NCI-H2081 treated with DMSO at 0.1 percent for 48 hours (cell line): Measurements from ENCODE around the gene SLC23A2.
"Not testable (repeated sequence)": the region's sequence is repeated elsewhere in the genome, so short reads cannot be mapped to it uniquely, and the experiment has no call there.

Experiments
- DNase-seq: peaks from one replicate; lab custom pipeline; 2025; lab: John Stamatoyannopoulos, UW

Gene SLC23A2

DNA sequence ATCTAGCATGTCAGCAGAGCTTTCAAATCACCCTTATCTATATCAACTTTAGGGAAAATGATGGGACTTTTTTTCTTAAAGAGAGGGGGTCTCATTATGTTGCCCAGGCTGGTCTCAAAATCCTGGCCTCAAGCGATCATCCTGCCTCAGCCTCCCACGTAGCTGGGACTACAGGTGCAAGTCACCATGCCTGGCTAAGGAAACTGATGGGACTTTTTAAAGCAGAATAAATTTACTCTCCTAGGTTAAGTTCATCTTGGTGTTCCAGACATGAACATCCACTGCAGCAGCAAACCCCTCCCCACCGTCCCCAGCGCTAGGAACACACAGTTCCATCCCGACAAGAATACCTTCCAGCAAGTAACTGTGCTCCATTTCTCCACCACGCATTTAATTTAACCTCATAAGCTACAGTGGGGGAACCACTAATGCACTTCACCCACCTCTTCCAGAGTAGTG lies 64.9 kb downstream of the SLC23A2 start:
- DNase-seq = no peak

DNA sequence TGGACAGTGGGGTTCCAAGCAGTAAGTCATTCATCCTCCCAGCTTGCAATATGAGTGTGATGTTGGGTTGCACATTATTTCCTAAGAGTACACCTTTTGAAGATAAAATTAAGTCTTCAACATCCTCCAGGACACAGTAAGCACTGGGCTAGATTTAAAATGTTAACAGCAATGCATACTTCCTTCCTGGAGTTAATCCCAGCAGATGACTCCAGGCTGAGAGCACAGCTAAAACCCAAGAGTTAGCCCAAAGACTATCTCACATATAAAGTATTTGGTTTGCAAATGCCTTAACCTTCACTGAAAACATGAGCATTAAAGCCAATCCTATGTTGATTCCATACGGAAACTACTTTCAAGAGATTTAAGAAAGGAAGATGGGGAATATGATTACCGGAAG lies 69.2 kb downstream of the SLC23A2 start:
- DNase-seq = no peak

DNA sequence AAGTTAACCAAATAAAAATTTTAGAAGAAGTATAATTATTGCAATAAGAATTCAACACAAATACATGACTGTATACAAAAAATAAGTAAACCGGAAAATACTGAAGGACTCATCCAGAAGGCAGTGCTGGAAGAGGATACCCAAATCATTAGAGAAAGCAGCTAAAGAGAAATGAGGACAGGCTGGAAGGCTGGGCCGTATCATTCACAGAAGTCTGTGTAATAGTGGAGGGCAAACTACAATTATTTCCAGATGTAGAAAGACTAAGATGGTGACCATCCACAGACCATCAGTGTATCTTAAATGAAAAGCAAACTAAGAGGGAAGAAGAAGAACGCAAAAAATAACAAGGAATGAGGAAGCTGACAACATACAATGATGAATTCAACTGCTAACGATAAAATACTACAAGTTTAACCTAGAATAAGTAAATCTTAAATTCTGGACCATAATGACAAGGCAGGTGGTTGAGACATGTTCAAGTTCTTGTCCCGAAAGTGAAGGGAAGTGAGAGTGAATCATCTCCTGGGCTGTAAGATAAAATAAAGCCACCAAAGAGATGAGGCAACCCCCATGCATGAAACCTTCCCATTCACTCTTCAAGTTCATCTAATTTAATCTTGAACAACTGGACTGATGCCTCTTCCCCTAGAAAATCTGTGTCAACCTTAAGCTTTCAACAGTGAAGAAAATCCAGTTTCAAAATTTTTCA lies 71.5 kb downstream of the SLC23A2 start:
- no peak for DNase-seq

DNA sequence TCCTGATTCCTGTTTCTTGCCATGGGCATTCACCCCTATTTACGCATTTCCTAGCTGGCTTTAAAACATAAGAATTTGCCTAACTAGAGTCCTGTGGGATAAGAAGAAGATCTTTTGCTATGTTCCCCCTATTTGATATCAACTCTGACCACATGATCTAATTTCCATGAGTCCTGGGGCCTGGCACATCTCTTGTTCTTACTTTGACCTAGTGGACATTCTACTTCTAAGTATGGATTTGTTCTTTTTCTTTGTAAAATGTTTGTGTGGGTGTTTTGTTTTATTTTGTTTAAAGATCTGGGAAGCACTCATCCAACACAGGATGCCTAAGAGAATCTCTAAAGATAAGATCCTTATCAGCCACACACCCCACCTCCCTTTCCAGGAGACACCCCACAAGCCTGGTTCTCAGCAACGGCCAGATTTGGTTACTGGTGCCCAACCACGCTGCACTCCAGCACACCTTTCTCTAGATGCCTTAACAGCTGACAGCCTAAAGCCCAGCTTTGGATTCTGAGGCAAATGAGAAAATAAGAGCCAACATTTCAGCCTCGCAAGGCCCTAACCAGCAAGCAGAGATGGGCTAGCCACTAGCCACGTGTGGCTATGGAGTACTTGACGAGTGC lies 74.7 kb downstream of the SLC23A2 start:
- no peak for DNase-seq

DNA sequence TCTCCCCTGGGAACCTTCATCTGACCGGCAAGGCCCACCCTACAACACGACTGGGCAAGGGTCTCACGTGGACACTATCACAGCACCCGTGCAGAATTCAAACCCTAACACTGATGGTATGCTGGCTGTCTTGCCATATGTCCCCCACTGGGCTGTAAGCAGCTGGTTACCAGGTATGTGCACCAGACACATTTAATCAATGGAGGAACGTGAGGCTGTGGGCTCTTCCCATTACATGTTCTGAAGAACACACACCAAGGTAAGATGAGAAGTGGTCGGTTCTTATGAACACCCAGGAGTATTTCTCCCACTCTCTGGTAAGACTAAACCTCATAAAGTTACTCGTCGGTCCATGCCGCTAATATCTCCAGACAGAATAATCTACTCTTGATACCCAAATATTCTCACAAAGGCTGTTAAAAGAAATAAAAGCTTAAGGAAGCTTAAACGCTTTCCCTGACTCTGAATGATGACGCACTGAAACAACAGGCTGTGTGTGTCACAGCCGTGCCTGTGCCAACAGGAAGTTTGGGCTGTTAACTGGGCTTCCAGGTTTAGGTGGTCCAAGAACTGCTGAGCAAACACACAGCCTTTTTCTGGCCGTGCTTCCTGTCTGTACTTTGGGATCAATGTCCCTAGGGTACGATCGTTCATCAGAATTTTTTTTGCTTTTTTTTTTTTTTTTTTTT lies 75.3 kb downstream of the SLC23A2 start:
- no peak for DNase-seq

DNA sequence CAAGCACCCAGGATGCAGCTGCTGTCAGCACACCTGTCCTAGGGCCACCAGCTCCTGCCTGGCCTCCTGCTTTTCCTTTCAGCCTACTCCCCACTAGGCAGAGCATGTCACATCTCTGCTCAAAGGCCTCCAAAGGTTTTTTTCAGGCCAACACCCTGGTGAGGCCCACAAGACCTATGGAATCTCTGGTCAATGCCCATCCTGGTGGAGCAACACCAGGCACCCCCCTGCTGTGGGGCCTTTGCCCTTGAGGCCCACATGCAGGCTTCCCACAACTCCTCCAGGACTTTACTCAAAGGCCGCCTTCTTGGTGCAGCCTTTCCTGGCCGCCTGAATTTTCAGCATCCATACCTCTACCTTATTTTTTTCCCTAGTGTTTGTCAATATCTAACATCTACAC lies 76.9 kb downstream of the SLC23A2 start:
- DNase-seq = no peak

DNA sequence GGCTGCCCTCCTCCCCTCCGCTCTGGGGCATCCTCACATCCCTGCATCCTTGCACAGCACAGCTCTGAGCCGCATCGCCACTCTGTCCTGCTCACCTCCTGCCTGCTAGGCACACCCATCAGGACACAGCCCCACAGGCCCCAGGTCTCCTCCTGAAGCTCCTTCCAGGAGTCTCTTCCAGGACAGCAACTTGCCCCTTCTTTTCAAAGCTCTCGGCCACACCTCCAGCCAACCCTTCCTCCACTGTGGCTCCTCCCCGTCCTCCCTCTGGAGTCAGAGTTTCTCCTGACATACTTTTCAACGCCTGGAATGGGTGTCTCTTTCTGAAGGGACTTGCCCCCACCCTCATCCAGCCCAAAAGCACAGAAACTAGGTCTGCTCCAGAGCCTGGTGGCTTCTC lies 77.3 kb downstream of the SLC23A2 start:
- DNase-seq = no peak

DNA sequence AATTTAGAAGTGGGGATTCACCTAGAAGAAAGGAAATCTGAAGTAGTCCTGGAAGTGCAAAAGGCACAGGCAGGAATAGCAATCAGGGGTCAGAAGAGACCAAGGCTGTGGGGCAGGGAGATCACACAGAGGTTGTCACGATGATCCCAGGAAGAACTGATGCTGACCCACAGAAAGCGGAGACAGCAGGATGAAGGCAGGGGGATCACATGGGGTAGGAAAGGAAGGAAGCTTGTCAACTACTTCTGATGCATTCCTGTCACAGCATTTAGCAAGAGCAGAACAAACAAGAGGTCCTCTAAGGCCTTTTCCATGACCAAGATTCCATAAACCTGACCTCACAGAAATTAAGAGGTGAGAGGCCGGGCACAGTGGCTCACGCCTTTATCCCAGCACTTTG lies 79.1 kb downstream of the SLC23A2 start:
- DNase-seq = no peak

DNA sequence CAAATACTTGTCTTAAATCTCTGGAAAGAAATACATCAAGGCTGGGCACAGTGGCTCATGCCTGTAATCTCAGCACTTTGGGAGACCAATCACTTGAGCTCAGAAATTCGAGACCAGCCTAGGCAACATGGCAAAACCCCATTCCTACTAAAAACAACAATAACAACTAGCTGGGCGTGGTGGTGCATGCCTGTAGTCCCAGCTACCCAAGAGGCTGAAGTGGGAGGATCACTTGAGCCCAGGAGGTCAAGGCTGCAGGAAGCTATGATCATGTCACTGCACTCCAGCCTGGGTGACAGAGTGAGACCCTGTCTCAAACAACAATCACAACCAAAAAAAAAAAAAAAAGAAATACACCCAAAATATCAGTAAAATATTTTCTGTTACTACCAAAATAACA lies 80.0 kb downstream of the SLC23A2 start:
- DNase-seq = not testable (repeated sequence)

DNA sequence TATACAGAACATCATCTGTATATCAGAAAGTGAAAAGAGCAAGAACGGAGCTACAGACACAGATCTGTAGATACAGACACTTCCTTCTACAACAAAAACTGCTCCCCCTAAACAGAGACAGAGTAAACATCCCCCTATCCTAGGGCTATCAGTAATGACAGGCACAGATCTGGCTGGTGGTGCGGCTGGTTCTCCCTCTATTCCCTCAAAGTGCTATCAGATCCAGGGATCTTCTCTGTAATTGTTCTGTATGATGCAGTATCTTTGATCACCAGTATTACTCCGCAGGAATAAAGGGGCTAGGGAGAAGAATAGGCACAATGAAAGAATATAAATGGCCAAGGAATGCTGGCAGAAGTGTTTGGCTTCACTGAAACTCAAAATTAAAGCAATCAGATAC lies 80.7 kb downstream of the SLC23A2 start:
- DNase-seq = no peak

DNA sequence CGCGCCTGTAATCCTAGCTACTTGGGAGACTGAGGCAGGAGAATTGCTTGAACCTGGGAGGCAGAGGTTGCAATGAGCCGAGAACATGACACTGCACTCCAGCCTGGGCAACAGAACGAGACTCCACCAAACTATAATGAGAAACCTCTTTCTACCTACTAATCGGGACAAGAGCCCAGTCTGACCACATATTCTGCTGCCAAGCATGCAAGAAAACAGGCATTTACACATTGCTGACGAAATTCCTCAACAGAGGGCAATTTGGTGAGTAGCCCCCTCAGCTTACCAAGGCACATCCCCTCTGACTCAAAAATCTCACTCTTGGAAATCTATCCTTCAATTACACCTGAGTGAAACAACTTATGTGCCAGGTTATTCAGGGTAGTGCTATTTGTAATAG lies 81.2 kb downstream of the SLC23A2 start:
- no peak for DNase-seq

DNA sequence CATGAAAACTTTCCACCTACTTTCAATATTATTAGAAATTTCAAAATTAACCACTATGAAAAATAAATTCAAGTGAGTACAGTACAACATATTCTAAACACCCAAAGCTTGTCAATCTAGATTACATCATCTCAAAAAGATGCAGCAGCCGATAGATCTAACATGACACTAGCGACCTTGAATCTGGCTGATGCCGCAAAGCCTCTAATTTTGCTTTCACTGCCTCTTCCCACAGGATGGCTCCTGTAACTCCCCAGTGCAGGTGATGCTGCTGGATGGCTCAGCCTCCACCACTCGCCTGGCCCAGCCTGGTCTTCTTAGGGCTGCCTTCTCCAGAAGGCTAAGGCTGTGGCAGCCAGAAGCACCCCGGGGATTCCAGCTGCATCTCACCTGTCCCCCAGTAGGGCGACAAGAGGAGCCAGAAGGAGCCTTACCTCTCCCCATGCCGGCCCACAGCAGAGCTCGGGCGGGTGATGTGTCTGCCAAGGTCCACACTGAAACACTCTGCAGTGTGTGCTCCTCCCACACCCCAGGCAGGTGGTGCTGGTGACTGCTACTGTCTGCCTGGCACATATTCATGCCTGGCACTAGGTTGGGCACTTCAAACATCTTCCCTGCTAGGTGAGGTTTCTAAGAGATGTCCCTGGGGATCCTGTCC lies 82.1 kb downstream of the SLC23A2 start:
- DNase-seq = no peak

DNA sequence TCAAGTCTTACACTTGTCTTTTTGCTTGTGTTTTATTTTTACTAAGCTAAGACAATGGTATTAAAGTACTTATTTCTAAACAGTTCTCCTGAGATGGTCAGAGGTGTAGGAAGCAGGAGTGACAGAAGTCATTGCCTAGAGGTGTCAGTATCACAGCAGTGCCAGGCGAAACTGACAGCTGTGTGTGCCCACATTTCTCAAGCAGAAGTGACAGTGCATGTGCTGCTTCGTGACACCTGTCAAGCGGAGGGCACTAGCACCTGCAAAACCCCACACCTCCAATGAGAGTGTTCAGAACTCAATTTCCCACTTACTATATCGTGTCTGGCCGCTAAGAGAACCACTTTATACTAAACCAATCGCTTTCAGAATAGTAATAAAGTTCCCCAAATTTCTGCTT lies 82.8 kb downstream of the SLC23A2 start:
- DNase-seq = no peak

DNA sequence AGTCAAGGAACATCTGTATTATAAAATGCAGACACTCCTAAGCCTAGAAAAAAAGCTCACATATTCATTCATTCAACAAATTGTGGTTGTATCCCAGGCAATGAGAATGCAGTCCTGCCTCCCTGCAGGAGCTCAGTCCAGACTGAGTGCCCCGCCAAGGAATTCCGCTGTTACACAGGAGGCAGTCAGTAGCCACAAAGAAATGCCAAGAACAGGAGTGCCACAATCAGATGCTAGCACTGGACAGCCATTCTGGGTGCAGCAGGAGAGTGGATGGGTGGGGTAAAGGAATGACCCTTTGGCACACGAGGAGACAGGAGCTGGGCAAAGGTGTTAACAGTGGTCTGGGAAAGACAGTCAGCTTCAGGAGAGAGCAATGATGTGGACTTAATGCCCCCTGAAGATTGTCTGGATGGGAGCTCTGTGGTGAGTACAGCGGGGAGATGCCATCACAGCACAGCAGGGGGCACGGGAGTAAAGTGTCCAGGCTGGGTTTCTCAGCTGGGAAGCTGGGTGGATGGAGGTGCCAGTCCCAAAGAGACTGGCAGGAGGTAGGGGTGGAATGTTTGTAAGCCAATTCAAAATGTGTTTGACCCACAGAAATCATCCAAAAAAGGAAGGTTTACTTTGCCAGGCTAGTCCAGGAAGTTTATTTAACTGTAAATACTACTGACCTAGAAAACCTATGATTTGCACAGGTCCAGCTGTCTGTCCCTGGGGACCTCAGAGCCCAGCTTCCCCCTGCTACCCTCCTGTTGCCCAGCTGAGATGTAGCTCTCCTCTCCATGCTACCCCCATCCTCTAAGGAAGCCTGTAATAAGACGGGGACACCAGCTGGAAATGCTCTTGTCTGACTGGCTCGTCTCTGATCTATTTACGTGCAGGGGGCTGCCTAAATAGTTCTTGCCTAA lies 84.1 kb downstream of the SLC23A2 start:
- no peak for DNase-seq

DNA sequence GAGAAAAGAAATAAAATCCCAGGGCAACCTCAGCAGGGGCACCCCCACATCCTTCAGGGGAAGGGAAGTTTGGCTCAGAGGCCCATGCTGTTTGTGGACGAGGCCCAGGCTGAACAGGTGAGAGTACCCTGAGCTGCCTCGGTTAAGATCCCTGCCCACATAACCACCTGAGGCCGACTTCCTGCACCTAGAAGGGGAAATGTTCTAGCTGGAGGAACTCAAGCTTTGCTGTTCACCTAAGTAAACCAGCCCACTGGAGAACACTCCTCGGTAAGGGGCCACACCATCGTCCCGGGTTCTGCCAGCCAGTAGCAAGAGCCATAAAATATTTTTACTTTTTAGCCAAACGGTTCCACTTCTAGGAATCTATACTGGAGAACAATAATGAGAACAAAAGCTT lies 88.2 kb downstream of the SLC23A2 start:
- DNase-seq = no peak

DNA sequence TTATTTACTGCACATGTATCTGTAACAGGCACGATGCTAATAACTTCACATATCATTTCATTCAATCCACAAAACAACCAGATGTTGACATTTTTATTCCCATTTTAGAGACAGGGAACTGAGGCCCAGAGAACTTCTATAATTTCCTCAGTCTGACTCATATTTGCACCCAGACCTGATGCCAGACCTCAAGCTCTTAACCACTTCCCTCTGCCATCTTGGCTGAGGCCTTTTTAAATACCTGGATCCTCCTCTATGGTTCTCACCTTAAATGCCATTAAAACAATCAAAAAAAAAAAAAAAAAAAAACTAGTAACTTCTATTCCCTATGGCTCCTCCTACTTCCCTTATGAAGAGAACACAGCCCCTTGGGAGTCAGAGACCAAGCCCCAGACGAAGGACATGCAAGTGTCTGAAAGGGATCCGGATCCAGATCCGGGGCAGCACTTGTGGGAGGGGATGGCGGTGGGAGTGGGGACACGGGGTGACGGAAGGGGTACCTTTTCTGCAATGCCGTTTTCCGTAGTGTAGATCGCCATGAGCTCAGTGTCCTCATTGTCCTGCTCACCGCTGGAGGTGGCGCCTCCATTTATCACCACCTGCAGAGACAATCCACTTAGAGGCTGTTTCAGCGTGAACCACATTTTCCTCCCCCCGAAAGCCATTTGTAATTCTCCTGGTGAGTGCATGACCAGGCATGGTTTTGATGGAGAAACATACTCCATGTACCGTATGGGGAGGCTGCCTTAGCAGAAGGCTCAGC lies 88.7 kb downstream of the SLC23A2 start:
- DNase-seq = no peak

DNA sequence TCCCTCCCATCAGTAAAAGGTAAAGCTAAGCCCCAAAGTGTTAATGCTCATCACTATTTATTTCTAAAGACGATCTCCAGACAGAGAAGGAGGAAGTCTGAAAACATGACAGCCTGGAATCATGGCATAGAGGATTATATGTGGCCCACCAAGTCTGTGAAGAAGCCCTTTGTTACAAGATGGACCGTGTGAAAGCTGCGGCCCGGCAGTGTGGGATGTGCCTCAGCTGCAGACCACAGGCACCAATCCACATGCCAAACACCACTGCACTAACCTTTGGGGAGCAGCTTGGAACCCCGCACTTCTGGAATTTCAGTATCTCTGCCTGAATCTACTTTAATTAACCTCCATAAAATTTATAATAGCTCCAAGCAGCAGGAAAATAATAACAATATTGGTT lies 90.4 kb downstream of the SLC23A2 start:
- DNase-seq = no peak

DNA sequence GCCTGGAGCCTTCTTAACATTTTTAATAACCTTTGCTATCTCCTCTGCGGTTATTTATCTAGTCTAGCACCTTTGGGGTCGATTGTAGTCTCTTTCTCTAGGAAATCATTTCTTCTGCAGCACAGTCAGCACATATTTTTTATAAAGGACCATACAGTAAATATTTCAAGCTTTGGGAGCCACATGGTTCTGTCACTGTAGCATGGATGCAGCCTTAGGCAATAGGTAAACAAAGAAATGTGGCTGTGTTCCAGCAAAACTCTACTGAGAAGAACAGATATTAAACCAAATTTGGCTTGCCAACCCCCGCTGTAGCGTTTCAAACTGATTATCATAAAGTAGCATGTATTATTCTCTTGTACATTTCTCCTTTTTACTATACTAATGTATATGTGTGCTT lies 95.7 kb downstream of the SLC23A2 start:
- no peak for DNase-seq

DNA sequence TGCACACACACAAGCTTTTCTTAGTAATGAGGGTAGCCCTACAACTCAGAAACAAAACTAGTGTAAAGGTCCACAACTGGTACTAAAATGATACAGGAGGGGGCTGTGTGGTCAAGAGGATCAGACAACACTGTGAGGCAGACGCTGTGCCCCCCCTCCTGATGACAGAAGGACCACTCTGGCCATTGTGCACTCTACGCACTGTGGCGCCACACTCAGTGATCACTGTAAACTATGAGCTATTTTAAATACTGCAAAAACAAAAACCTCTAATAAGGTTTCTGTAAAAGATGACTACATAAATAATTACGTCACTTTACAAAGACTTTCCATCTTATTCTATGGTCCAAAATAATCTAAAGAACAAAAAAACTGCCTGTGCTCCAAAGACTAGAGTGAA lies 96.1 kb downstream of the SLC23A2 start:
- no peak for DNase-seq

DNA sequence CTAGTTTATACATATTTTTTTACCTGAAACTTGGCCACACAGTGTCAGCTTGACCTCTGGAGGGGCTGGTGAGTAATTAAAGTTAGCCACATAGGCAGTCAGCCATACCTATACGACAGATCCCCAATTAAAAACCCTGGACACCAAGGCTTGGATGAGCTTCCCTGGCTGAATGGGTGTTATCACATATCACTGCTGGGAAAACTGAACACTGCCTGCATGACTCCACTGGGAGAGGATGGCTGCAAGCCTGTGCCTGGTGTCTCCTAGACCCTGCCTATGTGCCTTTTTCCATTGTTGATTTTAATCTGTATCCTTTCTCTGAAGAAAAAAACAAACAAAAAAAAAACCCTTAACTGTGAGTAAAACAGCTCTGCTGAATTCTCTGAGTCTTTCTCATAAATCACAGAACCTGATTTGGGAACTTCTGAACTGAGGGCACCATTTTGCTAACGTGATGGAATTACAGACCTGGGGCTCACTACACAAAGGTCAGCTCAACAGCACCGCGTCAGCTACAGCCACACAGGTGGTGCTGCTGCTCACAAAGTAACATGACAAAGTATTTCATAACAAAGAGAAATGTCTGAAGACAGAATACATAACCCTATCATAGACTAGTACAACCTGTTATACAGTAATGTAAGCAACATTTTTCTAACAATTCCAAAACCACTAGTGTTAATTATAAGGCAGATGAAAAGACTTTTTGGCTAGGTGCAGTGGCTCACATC lies 97.0 kb downstream of the SLC23A2 start:
- no peak for DNase-seq
